HK-2 (cell line): ENCODE results near the gene HABP2.

ENCODE experiments used
- DNase-seq: peaks from one replicate; pipeline ENCODE4 v3.0.0-alpha.2; 2018; ENCODE audit not compliant: unreplicated experiment

The HABP2 gene

DNA sequence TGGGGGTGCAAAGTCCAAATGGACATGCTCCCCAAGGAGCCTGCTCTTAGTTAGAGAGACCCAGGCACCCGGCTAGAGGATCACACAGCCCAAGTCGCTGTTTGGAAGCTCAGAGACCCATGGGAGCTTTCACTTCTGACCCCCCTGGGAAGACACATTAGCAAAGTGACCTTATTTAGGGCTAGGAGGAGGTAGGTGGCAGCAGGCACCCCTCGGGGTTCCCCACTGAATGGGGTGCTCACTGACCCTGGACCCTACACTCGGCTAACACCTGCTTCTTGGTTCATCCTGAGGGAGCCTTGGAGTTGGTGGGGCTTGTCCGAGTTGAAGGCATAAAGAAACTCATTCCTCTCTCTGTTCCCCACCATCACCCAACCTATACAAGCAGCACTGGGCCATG is 27.1 kb upstream of the HABP2 start:
- no peak for DNase-seq

DNA sequence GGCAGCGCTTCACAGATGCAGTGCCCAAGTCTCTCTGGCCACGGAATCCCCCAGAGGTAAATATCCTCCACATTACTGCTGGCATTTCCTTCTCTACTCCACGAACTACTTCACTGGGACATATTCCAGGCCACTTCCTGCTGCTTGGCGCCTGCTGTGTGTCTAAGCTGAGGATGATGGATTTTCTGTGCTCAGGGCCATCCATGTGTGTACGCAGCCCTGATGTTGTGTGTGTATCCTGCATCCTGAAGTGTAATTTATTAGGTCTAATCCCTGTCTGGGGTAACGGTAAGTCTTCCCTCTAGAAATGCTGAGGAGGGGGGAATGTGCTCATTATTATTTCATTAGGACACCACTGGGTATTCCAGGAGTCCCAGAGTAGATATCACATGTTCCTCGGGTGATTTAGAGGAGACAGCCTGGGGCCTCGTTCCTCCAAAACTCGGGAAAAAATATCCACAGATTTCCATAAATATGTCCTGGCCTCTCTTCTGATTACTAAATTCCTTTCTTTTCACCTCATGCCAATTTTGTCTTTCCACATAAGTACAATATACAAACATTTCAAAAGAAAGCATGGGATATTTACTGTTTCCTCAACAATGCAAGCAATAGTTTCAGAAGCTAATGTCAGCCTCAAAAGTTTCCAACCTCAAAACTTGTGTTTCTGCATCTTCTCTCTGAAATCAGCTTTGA is 25.5 kb upstream of the HABP2 start:
- no peak for DNase-seq

- DNase-seq: no peak
Measured at GRCh38 chr10:113528876-113529275, 24.0 kb upstream of the HABP2 start.

- DNase-seq: no peak
Measured at GRCh38 chr10:113529575-113529974, 23.3 kb upstream of the HABP2 start.

- no peak for DNase-seq
Measured at GRCh38 chr10:113530476-113530875, 22.4 kb upstream of the HABP2 start.

- no peak for DNase-seq
Measured at GRCh38 chr10:113532724-113533123, 20.1 kb upstream of the HABP2 start.

- no peak for DNase-seq
Measured at GRCh38 chr10:113533801-113534200, 19.1 kb upstream of the HABP2 start.

DNA sequence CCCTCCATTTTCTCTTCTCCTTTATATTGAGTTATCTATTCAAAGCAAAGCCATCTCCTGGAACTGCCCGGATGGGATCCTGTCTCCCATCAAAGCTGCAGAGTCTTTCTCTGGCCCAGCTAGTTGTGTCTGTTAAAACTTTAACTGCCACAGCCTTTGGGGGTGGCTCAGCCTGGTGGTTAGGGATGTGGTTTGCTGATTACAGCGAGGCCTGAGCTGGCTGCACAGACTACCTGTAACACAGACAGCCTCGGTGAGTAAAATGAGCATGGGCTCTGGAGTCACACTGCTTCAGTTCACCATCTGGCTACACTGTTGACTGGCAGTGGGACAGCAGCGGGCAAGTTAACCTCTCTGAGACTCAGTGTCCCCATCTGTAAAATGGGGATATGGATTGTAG is 18.4 kb upstream of the HABP2 start:
- peak; percentile 18 for DNase-seq

DNA sequence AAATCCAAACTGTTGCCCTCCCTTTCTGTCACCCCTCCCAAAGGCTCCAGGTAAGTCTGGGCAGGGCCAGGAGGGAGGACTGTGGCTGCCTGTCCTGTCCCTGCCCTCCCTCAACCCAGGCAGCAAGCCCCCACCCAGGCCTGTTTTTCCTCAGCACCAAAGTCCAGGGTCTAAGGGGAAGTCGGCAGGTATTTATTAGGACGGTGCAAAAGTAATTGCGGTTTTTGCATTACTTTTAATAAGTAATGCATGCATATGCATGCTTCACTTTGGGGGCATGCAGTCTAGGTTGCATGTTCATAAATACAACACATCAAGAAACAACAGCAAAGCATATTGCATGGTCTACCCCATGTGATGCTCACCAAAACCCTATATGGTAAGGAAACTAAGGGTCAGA is 15.2 kb upstream of the HABP2 start:
- DNase-seq: no peak

GRCh38 chr10:113538151-113538550 is 14.7 kb upstream of the HABP2 start:
- DNase-seq: no peak

GRCh38 chr10:113539789-113540188 is 13.1 kb upstream of the HABP2 start:
- peak; percentile 54 for DNase-seq

GRCh38 chr10:113540845-113541548 is 11.9 kb upstream of the HABP2 start:
- no peak for DNase-seq

DNA sequence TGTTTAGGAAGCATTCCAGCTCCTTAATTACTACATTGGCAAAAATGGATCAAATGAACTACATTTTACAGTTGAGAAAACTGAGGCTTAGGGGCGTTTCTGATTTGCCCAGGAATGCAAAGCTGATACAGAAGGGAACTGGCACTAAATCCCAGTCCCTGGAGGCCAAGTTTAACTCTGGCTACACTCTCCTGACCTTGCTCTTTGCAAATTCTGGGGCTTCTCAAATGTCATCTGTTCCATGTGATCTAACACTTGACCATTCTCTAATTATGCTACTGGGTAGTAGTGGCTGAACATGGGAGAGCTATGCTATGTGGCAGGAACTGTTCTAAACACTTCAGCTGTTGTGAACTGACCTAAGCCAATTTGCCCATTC is 11.3 kb upstream of the HABP2 start:
- DNase-seq: no peak

- DNase-seq: no peak
Measured at GRCh38 chr10:113543107-113543955, 9.5 kb upstream of the HABP2 start.

- no peak for DNase-seq
Measured at GRCh38 chr10:113544392-113544791, 8.5 kb upstream of the HABP2 start.

- no peak for DNase-seq
Measured at GRCh38 chr10:113547426-113547825, 5.4 kb upstream of the HABP2 start.

GRCh38 chr10:113549856-113550255 is 3.0 kb upstream of the HABP2 start:
- DNase-seq: no peak

- no peak for DNase-seq
Measured at GRCh38 chr10:113550365-113550764, 2.5 kb upstream of the HABP2 start.

DNA sequence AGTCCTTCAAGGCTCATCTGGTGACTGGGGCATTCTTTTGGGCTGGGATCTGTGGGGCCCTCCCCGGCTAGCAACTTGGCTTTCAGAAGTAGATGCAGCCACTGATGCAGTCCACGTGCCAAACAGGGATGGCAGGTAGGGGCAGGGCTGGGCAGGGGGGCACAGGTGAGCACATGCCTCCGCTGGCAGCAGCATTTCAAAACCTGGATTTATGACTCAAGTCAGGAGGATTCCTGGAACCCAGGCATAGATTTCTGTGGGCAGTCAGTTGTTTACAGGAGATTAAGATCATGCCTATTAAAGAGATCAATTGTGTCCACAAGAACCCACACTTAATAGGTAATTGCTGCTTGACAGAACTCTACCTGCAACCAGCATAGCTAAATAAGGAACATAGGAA is 839 bp upstream of the HABP2 start:
- no peak for DNase-seq

- DNase-seq: no peak
Measured at GRCh38 chr10:113553149-113553548, 296 bp downstream of the HABP2 start.

DNA sequence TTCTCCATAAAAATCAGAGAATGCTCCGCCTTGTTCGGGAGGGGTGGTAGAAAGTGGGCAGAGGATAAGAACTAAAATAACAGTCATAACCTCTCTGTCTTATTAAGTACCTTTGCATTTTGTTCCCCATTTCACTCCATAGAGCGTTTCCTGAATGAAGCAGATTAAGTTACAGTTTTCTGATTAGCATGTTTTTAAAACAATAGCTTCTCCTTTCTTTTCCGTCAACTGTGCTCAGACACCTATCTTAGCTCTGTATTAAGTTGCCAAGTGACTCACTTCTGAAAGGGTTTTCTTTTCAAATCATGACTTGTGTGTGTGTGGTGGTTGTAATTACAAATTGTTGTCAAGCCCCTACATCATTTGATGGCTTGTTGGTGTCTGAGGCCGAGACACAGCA is 1.4 kb downstream of the HABP2 start:
- no peak for DNase-seq

DNA sequence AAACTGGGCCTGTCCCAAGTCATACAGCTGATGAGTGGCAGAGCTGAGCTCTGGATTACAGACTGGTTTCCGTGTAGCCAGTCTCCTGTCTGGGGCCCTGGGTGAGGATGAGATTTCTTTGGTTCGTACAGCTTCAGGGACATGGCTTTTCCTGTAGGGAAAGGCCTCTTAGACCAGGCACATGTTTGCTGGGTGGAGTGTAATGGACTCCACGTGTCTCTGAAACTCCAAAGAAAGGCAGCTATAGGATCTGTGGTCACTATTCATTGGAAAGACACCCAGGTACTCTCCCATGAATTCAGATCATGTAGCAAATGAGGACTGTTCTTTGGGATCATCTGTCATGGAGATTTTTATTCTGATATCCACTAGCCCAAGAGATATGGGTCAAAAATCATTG is 2.4 kb downstream of the HABP2 start:
- no peak for DNase-seq

GRCh38 chr10:113555751-113556150 is 2.9 kb downstream of the HABP2 start:
- DNase-seq: no peak
